Measurements from ENCODE around the gene BOK.

- TF ChIP-seq MEF2D (CRISPR knock-in tag; IDR thresholded peaks at IDR 0.05), result no peak
- no peak for TF ChIP-seq IRF1 (CRISPR knock-in tag; IDR thresholded peaks at IDR 0.05; ENCODE audit: low read depth)
- 0 out of 2 replicates have a peak, but pooled peaks have one; percentile 72 for TF ChIP-seq MTERF4 (CRISPR knock-in tag; IDR thresholded peaks at IDR 0.05)
- TF ChIP-seq CTCF (CRISPR knock-in tag; IDR thresholded peaks at IDR 0.05), result no peak
- TF ChIP-seq PITX1 (CRISPR knock-in tag; IDR thresholded peaks at IDR 0.05), result no peak; the same call in 1 of the 2 replicates
- TF ChIP-seq ZNF274 (CRISPR knock-in tag; IDR thresholded peaks at IDR 0.05), result no peak
- no peak for TF ChIP-seq JUNB (CRISPR knock-in tag; IDR thresholded peaks at IDR 0.05; ENCODE audit: borderline replicate concordance)
- no peak for TF ChIP-seq SUZ12 (IDR thresholded peaks at IDR 0.05; ENCODE audit: low read depth, low read length)
- TF ChIP-seq HBP1 (CRISPR knock-in tag; IDR thresholded peaks at IDR 0.05; ENCODE audit: low read depth), result no peak
- no peak for TF ChIP-seq FIP1L1 (IDR thresholded peaks at IDR 0.05; ENCODE audit: borderline replicate concordance, insufficient read depth, low read depth, low read length)
- TF ChIP-seq RBAK (CRISPR knock-in tag; IDR thresholded peaks at IDR 0.05), result no peak
- TF ChIP-seq CHD2 (IDR thresholded peaks at IDR 0.05; ENCODE audit: low read depth, low read length), result no peak
- TF ChIP-seq POLR2A (IDR thresholded peaks at IDR 0.05; ENCODE audit: insufficient read depth in 1 of 2, low read depth in 2 of 2, low read length in 2 of 2), result no peak
- TF ChIP-seq, protein P1, sequence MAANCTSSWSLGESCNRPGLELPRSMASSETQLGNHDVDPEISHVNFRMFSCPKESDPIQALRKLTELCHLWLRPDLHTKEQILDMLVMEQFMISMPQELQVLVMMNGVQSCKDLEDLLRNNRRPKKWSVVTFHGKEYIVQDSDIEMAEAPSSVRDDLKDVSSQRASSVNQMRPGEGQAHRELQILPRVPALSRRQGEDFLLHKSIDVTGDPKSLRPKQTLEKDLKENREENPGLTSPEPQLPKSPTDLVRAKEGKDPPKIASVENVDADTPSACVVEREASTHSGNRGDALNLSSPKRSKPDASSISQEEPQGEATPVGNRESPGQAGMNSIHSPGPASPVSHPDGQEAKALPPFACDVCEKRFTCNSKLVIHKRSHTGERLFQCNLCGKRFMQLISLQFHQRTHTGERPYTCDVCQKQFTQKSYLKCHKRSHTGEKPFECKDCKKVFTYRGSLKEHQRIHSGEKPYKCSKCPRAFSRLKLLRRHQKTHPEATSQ (CRISPR knock-in tag; IDR thresholded peaks at IDR 0.05; ENCODE audit: borderline replicate concordance), result no peak
Measured at GRCh38 chr2:241560162-241560882, 1.8 kb downstream of the BOK start.
